Activated CD8-positive, alpha-beta memory T cell treated with anti-CD3 and anti-CD28 coated beads for 24 hours (primary cell): ENCODE measurements around the gene SLC12A7.
"Not testable (repeated sequence)": the region's sequence is repeated elsewhere in the genome, so short reads cannot be mapped to it uniquely, and the experiment has no call there.

ENCODE experiments used
- DNase-seq: peaks from one replicate; pipeline ENCODE4 v3.0.0-alpha.2; 2020

SLC12A7 gene

GRCh38 chr5:1002836-1003235 is 109.0 kb downstream of the SLC12A7 start:
- no peak for DNase-seq

GRCh38 chr5:1002271-1002546 is 109.7 kb downstream of the SLC12A7 start:
- DNase-seq, result no peak

- no peak for DNase-seq
Observed at GRCh38 chr5:1001406-1002270, 110.2 kb downstream of the SLC12A7 start.

- DNase-seq, result not testable (repeated sequence)
Observed at GRCh38 chr5:1000831-1001230, 111.0 kb downstream of the SLC12A7 start.
